IPS-NIHi11 (cell line): ENCODE data around the gene SCAF4.

ENCODE experiments used
- DNase-seq: peaks from one replicate; pipeline ENCODE4 v3.0.0; 2012; ENCODE audit warnings: mixed read lengths, low spot score

The SCAF4 gene

GRCh38 chr21:31713973-31714740 is 17.8 kb downstream of the SCAF4 start:
- no peak for DNase-seq

DNA sequence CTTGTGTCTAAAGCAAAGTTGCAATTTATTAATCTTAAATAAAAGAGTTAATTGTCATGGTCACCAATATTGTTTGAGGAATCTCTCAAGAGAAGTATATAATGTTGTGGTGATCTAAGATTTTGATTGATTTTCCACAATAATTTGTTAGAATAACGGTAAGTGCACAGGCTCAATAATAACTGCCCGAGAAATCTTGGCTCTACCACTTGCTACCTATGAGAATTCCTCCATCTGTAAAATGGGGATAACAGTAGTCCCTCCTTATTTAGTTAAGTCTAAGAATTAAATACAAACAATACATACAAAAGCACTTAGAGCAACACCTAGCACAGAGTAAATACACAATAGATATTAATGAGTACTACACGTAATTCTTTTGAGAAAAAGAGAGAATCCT is 18.8 kb downstream of the SCAF4 start:
- DNase-seq = no peak

DNA sequence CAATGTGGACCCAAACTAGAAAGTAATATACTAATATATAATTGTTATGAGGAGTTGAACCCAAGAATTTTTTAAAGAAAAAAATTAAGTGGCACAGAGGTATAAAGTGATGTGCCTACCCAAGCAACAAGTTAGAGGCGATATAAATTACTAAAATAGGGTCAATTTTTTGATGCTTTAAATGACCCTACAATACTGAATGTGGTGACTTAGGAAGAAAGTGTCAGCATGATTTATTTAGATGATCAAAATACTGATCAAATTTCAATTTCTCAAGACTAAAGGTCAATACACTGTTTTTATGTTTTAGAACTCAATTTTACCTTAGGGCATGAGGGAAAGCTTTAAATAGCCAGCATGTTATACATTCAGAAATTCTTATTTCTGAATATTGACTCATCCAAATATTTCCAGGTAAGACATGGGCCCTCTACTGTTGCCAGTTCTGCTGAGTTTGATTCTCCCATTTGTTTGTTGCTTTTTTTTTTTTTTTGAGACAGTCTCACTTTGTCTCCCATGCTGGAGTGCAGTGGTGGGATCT is 20.1 kb downstream of the SCAF4 start:
- DNase-seq = no peak

GRCh38 chr21:31711326-31711725 is 20.6 kb downstream of the SCAF4 start:
- no peak for DNase-seq

DNA sequence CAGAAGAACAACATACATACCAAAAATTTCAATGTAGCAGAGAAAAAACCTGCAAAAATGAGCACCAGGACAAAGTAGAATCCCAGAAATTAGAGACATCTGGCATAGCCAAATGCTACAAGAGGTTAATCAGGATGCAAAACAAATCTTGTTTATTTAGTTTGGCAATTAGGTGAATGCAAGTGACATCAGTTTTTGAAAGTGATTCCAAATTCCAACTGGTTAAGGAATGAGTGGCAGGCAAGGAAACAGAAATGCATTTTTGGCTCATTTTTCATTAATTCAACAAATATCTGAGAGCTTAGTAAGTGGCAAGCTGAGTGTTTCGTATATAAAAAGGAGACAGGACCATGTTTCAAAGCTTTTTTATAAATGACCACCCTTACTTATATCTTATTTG is 21.3 kb downstream of the SCAF4 start:
- no peak for DNase-seq

DNA sequence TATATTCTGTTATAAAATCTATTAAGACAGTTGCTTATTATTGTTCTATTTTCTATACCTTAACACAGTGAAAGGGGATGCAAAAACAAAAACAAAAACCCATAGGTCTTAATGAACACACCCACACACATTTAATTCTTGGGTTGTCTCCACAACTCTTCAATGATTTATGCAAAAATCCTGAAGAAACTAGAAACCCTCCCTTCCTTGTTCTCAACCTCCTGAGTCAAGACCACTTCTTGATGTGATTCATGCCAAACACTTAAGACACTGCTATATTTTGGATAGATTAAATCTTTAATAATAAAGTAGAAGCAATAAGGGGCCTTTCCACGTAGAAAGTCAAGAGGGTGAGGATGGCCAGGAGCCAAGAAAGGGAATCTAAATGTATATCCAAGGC is 23.4 kb downstream of the SCAF4 start:
- DNase-seq = no peak

DNA sequence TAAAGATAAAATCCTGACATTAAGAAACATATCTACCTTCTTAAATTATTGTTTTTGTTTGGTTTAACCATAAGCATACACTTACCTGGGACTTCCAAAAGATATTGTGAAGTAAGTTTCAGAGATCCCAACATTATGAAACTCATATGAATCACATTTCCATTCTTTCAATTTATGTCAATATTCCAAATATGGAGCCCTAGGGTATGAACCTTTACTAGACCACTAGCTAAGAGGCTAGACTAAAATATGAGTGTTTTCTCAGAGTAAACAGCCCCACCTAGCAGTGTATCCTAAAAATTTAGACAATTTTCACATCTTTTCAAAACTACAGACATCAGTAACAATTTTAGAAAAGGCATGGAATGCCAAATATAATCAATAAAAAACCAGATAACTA is 24.4 kb downstream of the SCAF4 start:
- DNase-seq = no peak

- no peak for DNase-seq
Measured at GRCh38 chr21:31706562-31706961, 25.4 kb downstream of the SCAF4 start.

DNA sequence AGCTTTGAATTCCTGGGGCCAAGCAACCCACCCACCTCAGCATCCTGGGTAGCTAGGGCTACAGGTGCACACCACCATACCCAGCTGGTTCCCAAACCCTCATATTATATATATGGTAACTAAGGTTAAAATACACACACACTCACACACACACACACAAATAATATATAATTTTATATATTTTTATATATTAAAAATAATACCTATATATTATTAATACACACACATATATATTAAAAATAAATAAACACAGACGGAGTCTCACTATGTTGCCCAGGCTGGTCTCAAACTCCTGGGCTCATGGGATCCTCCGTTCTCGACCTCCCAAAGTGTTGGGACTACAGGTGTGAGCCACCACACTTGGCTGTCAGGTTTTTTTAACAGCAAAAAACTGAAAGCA is 31.9 kb downstream of the SCAF4 start:
- DNase-seq = no peak

DNA sequence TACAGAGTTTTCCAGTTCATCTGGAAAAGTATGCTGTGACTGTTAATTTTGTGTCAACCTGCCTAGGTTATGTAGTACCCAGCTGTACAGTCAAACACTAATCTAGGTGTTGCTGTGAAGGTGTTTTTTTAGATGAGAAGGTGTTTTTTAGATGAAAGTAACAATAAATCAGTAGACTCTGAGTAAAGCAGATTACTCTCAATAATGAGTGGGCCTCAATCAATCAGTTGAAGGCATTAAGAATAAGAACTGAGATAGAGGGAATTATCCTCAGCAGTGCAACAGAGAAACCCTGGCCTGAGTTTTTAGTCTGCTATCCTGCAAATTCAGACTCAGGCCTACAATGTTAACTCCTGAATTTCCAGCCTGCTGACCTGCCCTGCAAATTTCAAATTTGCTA is 33.5 kb downstream of the SCAF4 start:
- DNase-seq = no peak

- DNase-seq = no peak
Measured at GRCh38 chr21:31696424-31696823, 35.5 kb downstream of the SCAF4 start.

- DNase-seq = no peak
Measured at GRCh38 chr21:31693222-31693621, 38.7 kb downstream of the SCAF4 start.

DNA sequence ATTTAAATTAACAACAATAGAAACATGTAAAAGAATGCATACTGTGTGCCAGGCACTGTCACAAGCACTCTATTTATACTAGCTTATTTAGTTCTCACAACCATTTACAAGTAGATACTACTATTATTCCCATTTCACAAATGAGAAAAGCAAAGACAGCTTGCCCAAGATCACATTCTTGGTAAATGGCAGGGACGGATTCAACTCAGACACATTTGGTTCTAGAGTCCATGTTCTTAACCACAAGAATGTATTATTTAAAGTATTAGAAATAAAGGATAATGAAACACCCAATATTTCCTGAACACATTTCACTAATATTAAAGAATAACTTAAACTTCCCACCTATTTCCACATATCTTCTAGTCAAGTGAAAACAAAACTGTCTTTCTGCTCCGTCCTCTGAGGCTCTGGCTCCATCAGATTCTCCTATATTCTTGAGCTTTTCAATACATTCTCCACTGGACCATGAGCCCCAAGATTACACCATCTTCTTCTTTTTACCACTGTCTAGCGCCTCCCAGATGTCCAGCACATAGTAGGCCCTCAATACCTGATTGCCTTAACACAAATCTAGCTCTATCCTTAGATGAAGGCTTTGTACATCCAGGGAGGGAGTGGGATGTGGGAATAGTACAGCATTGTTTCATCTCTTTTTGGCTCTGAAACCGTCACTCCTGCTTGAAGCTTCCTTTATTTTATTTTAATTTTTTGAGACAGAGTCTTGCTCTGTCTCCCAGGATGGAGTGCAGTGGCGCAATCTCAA is 43.1 kb downstream of the SCAF4 start:
- DNase-seq = no peak

- no peak for DNase-seq
Measured at GRCh38 chr21:31687108-31687507, 44.8 kb downstream of the SCAF4 start.

- no peak for DNase-seq
Measured at GRCh38 chr21:31686272-31686915, 45.5 kb downstream of the SCAF4 start.

- no peak for DNase-seq
Measured at GRCh38 chr21:31684918-31685317, 47.0 kb downstream of the SCAF4 start.

- no peak for DNase-seq
Measured at GRCh38 chr21:31683029-31683428, 48.9 kb downstream of the SCAF4 start.

- DNase-seq = no peak
Measured at GRCh38 chr21:31682620-31683019, 49.3 kb downstream of the SCAF4 start.

- no peak for DNase-seq
Measured at GRCh38 chr21:31678478-31678877, 53.4 kb downstream of the SCAF4 start.

- no peak for DNase-seq
Measured at GRCh38 chr21:31677047-31677446, 54.9 kb downstream of the SCAF4 start.

- DNase-seq = no peak
Measured at GRCh38 chr21:31675960-31676359, 56.0 kb downstream of the SCAF4 start.

DNA sequence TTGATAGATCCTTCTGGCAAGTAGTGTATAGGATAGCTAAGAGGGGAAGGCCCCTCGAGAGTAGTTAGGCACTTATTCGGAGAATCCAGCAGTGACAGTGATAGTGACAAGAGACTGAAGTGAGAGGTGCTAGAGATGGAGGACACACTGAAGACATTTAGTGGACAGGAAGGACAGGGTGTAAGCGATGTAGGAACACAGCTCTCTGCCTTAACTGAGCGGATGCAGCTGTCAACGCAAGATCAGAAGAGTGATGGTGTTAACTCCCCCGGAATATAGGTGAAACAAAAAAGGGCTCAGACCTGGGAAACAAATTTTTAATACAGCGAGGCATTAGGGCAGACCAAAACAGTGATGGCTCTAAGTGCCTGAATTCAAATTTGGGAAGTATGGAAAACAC is 56.6 kb downstream of the SCAF4 start:
- DNase-seq = no peak
